Esophagus muscularis mucosa (tissue), 4 donors: Measurements from ENCODE around the gene CAPG. TPM values are rescaled to one million over a fixed set of nuclear protein-coding genes. Genes with fewer than 3 reads are reported as not detected.

Experiments
- DNase-seq: peaks from one replicate; pipeline ENCODE4 v3.0.0-alpha.2; 2017; ENCODE audit errors: extremely low spot score
- H3K27ac ChIP-seq, 4 donors: fragments of 200-600 bp; sonication (generic); replicated peaks in 1 of 4; 1 replicate in 3 of 4; 2 replicates in 1 of 4; pipeline ENCODE4 v1.5.1; 2016 to 2019; ENCODE audit warnings: mild to moderate bottlenecking in 1 of 4
- H3K27me3 ChIP-seq, 4 donors: fragments of 200-600 bp; sonication (generic); one replicate each; pipeline versions ENCODE4 v1.5.1 to v1.6.0; 2016 to 2019
- H3K36me3 ChIP-seq, 4 donors: fragments of 200-600 bp; sonication (generic); one replicate each; pipeline ENCODE4 v1.5.1; 2016 to 2019
- H3K4me1 ChIP-seq, 4 donors: fragments of 200-600 bp; sonication (generic); one replicate each; pipeline ENCODE4 v1.5.1; 2016 to 2019
- H3K4me3 ChIP-seq, 4 donors: fragments of 200-600 bp; sonication (generic); 1 replicate in 2 of 4; 2 replicates in 2 of 4; pipeline ENCODE4 v1.5.1; 2016 to 2019; ENCODE audit warnings: mild to moderate bottlenecking in 4 of 4, moderate library complexity in 1 of 4
- H3K9me3 ChIP-seq, 4 donors: fragments of 200-600 bp; sonication (generic); 1 replicate in 3 of 4; 2 replicates in 1 of 4; pipeline ENCODE4 v1.5.1; 2016 to 2019
- CTCF ChIP-seq, 3 experiments: fragments of 200-600 bp in 2 of 3; fragments of 450-650 bp in 1 of 3; sonication (generic) in 2 of 3; IDR thresholded peaks; one replicate each; pipeline ENCODE4 v1.5.1; 2017 to 2019; ENCODE audit warnings: antibody characterized with exemption in 3 of 3, mild to moderate bottlenecking in 2 of 3, moderate library complexity in 1 of 3
- EP300 ChIP-seq: sonication (generic); formaldehyde crosslinking; IDR thresholded peaks from one replicate; pipeline ENCODE4 v1.6.1; 2017; ENCODE audit warnings: antibody characterized with exemption
- POLR2A ChIP-seq: fragments of 450-650 bp; IDR thresholded peaks from one replicate; pipeline ENCODE4 v1.6.1; 2017; ENCODE audit warnings: antibody characterized with exemption, moderate library complexity, mild to moderate bottlenecking, low read depth
- POLR2AphosphoS5 ChIP-seq, 2 donors: sonication (generic); formaldehyde crosslinking; IDR thresholded peaks; one replicate each; pipeline ENCODE4 v1.6.1; 2017; ENCODE audit warnings: antibody characterized with exemption in 2 of 2
- WGBS: methylation state at CpG from one replicate; pipeline ENCODE4 v1.1.5; 2018; 5-methylcytosine and 5-hydroxymethylcytosine counted together
- intact Hi-C: fragments of 100-400 bp; cut with DNase I; formaldehyde crosslinking; loops from one replicate; pipeline ENCODE4 v1.15.1; 2023
- total RNA-seq, 4 donors: library from RNA; depleted of rRNA; stranded (reverse); fragments of >200 nt; gene quantifications; one replicate each; pipeline versions ENCODE4 v1.1.0 to v1.2.1, GENCODE V29; 2016

CAPG gene
- total RNA-seq, 4 donors from 2014 or later, result 22.8 to 73.6 (median 30.8) TPM

- H3K9me3 ChIP-seq, result no peaks in the 10 kb centered on the region
- peak overlapping the region; percentile 94 to 99 (median 96) for H3K27ac ChIP-seq
- H3K4me1 ChIP-seq, result peaks cover 34 to 54% (median 51%) of the 10 kb centered on the region in 4 donors
- H3K27me3 ChIP-seq, result no peaks in the 10 kb centered on the region
- H3K4me3 ChIP-seq, result peak overlapping the region in 1 of 4 donors; percentile 62
- no peak for DNase-seq
- 80% methylated on average over 6 of the region's 6 CpGs for WGBS
- TF ChIP-seq EP300 (no peak), POLR2A (no peak), POLR2AphosphoS5 (IDR thresholded peaks at IDR 0.05) (no peak), CTCF (IDR thresholded peaks at IDR 0.05) (no peak)
- no peaks in the 10 kb centered on the region for H3K36me3 ChIP-seq
- intact Hi-C loops, result no loop called here
Measured at GRCh38 chr2:85439025-85439472, 28.9 kb upstream of the CAPG start.

GRCh38 chr2:85438201-85439024 lies 28.2 kb upstream of the CAPG start:
- no peaks in the 10 kb centered on the region for H3K36me3 ChIP-seq
- H3K27me3 ChIP-seq, result no peaks in the 10 kb centered on the region
- TF ChIP-seq POLR2AphosphoS5 (IDR thresholded peaks at IDR 0.05) (no peak), POLR2A (no peak), EP300 (no peak), CTCF (IDR thresholded peaks at IDR 0.05) (no peak)
- H3K27ac ChIP-seq, result peak overlapping the region; percentile 94 to 99 (median 96)
- no peak for DNase-seq
- H3K4me1 ChIP-seq, result peaks cover 41 to 60% (median 58%) of the 10 kb centered on the region in 4 donors
- intact Hi-C loops, result no loop called here
- no peaks in the 10 kb centered on the region for H3K9me3 ChIP-seq
- 32% methylated on average over 12 of the region's 19 CpGs for WGBS
- peak overlapping the region; percentile 54 to 62 (median 58) for H3K4me3 ChIP-seq

GRCh38 chr2:85437488-85438200 lies 27.5 kb upstream of the CAPG start:
- WGBS, result 10% methylated on average over 28 of the region's 64 CpGs
- intact Hi-C loops, result no loop called here
- Histone ChIP-seq H3K27me3 (no peaks in the 10 kb centered on the region), H3K9me3 (no peaks in the 10 kb centered on the region), H3K36me3 (no peaks in the 10 kb centered on the region), H3K27ac (peak overlapping the region; percentile 94 to 99 (median 96)), H3K4me1 (peaks cover 48 to 68% (median 64%) of the 10 kb centered on the region in 4 donors), H3K4me3 (peak overlapping the region; percentile 54 to 62 (median 58))
- TF ChIP-seq POLR2A (peak; percentile 76), EP300 (peak; percentile 94), CTCF (IDR thresholded peaks at IDR 0.05) (no peak), POLR2AphosphoS5 (IDR thresholded peaks at IDR 0.05) (peak; percentile 73 to 96)
- peak; percentile 97 for DNase-seq

- Histone ChIP-seq H3K27ac (peak overlapping the region; percentile 94 to 99 (median 96)), H3K4me3 (peak overlapping the region; percentile 54 to 62 (median 58)), H3K4me1 (peaks cover 49 to 68% (median 65%) of the 10 kb centered on the region in 4 donors), H3K27me3 (no peaks in the 10 kb centered on the region), H3K9me3 (no peaks in the 10 kb centered on the region), H3K36me3 (no peaks in the 10 kb centered on the region)
- WGBS, result 58% methylated on average over 9 of the region's 10 CpGs
- intact Hi-C loops, result no loop called here
- TF ChIP-seq POLR2A, result no peak
- TF ChIP-seq POLR2AphosphoS5 (IDR thresholded peaks at IDR 0.05), result no peak
- no peak for TF ChIP-seq CTCF (IDR thresholded peaks at IDR 0.05)
- TF ChIP-seq EP300, result no peak
- DNase-seq, result no peak
Measured at GRCh38 chr2:85436836-85437487, 26.8 kb upstream of the CAPG start.
